ENCODE data around the gene GPC5.
"Not testable (repeated sequence)": the region's sequence is repeated elsewhere in the genome, so short reads cannot be mapped to it uniquely, and the experiment has no call there.

Gene GPC5

DNA sequence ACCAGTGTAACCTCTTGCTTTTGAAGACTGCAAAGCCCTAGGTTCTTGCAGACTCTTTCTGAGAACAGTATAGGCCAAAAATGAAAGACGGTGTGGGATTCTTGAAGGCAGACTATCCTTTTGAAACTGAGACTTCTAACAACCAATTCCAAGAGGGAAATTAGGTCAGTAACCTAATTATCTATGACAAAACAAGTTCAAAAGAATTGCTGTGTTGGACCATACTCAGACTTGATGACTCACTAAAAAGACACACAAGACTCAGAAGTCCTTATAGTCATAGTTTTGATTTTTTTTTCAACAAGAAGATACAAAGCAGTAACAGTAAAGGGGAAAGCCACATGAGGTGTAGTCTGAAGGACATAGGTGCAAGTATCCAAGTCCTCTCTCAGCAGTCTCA, 1204.1 kb downstream of the GPC5 start:
- no peak for DNase-seq

DNA sequence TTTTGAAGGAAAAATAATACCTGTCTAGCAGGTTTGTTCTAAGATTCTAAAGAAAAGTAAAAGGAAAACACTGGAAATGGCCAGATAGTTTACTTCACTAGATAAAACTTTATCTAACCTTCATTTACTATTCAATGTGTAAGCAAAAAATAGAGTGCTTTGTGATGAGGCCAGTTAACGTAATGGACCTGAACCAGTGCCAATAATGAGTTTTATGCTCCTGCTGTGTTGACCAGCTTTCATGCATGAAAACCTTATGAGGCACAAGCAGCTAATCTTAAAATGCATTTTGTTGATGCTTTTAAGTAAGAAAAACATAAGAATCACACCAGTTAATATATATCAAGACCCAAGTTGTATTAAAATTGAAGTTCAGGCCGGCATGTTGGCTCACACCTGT, 1211.0 kb downstream of the GPC5 start:
- no peak for DNase-seq

DNA sequence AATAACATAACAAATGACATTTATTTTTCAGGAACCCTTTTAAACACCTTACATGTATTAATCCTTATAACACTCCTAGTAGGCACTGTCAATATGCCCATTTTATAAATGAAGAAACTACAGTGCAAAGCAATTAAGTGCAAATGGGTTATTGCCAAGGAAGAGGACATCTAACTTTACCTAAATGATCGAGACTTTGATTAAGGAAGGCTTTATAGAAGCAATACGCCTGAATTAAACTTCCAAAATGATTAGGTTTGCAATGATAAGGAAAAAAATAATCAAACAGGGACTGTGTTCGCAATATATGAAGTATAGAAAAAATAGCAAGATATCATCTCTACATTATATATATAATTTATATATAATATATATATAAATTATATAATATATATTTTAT, 1214.5 kb downstream of the GPC5 start:
- DNase-seq, result no peak

DNA sequence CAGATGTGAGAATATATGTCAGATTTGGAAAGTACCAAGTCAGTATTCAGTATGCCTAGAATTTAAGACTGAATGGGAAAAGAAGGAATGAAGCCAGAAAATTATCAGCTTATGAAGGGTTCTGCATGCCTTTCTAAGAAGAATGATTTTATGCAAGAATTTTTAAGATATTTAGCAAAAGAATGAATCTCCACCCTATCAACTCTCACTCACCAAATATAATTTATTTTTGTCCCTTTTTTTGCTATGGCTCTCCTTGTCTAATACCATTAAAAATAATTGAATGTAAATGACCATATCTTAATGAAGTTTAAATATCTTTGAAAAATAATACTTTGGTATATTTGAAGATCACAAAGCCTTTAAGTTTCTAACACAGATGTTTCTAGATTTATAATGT, 1215.5 kb downstream of the GPC5 start:
- DNase-seq, result no peak

DNA sequence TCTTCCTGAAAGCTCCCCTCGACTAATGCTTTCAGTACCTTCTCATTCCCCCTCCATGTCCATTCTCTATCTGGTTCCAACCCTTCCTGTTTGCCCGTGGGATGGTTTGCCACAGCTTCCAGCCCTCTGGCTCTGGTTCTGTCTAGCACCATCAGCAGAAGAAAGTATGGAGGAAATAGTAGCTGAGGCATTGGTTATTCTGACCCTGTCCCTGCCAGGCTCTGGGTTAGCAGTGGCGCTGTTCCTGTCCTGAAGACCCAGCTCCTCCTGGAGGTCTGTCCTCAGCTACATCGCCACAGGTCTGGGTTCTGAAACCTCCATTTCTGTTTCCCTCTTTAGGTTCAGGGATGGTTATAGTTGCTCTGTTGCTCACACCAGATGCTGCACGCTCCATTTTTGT, 1223.6 kb downstream of the GPC5 start:
- DNase-seq, result no peak

DNA sequence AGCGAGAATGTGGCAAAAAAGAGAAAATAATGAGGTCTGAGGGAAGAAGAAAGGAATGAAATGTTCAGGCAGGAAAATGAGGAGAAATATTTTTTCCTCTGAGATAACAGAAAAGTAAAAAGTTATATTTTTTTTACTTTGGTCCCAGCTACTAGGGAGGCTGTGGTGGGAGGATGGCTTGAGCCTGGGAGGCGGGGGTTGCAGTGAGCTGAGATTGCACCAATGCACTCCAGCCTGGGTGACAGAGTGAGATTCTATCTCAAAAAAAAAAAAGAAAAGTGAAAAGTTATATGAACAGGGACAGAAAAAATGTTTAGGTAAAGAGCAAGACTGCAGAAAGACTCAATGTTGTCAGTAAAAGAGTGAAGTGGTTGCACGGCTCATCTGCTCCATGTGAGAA, 1224.5 kb downstream of the GPC5 start:
- DNase-seq, result no peak

DNA sequence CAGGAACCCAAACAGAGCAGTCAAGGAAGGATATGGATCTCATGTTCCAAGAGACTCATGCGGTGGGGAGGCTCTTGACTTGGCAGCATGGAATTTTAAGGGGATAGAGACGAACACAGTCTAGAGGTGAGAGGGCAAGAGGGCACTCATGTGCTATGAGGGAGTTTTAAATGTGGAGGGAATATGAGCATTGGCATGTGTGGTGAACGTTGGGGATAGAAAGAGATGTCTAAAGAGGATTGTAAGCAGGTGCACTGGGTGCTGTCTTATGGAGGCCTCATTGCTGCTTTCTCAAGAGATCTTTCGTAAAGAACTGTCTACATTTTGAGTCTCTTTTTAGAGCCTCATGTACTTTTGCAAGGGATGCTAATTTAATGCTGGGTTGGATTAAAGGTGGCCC, 1227.9 kb downstream of the GPC5 start:
- no peak for DNase-seq

DNA sequence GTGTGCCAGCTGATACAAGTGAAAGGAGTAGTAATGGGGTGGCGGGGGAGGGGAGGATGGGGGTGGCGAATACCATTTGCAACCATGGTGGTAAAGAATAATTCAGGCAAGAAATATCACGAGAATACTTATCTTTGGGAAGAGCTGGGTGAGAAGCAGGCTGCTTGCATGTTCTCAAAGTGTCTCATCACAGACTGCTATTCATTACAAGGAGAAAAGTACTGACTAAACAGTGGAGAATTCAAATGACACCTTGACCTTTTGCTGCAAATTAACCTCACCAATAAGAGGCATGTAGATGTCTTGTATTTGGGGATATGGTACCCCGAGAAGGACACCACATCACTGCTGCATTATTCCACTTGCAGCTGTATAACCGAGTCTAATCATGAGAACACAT, 1242.5 kb downstream of the GPC5 start:
- no peak for DNase-seq

DNA sequence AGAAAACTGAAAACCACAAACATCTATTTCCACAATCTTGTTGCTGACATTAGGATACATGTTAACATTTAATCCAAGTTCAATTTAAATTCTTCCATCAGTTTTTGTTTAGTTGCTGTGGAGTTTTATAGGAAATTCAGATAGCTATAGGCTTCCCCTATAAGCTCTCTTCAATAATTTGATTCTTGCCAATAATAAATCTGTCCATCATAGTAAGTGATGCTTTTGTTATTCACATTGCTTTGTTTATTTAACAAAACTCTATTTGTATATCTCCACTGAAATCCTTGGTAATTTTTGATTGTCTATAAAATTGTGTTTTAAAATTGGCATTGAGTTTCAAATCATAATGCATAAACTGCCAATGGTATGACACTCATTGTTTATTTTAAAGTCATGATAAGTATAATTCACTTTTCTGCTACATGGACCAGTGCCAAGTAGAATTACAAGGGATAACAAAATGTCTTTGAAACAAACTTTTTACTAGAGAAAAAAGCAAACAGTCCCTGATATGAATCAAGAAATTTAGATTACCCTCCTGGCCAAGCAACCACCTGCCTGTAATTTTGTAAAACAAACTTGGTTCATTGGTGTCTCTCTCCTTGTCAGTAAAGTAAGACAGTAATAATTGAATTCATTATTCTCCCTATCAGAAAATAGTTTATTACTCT, 1250.9 kb downstream of the GPC5 start:
- no peak for DNase-seq

DNA sequence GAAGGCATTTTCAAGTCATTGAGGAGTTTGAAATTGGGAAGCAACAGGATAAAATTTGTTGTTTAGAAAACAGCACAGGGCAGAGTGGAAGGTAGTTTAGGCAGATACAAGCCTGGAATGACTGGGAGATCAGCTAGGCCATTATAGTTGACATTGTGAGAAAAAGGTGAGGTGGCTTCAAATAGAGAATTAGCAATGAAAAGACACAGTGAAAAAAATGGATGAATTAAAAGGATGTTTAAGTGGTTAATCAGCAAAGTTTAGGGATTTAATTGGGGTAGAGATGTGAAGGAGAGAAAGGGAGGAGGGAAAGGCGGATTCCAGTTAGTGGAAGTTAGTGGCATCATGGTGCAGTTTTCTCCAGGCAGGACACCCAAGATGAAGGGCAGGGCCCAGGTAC, 1257.7 kb downstream of the GPC5 start:
- no peak for DNase-seq

DNA sequence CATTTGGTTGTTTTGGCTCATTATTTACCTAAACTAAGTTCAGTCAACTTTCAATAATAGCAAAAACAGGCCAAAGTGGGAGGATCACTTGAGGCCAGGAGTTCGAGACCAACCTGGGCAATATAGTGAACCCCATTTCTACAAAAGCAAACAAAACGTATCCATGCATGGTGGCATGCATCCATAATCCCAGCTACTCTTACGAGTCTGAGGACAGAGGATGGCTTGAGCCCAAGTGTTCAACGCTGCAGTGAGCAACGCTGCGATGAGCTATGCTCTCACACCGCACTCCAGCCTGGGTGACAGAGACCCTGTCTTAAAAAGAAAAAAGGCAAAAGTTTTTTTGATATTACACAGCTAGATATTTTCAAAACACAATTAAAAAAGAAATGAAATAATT, 1258.2 kb downstream of the GPC5 start:
- no peak for DNase-seq

DNA sequence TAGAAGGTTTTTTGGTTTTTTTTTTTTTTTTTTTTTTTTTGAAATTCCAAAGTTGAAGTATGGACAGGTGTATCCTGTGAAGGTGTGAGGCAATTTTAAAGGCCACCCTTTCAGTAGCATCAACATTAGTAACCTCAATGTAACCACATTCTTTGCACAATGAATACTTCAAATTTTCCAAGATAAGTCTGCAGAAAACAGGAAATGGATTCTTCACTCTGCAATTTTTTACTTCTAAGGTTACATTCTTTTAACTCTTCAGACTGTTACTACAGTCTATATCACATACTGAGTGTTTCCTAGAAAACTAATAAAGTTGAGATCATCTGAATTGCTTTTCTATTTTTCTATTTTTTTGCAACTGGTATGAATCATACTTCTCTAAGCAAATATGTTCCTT, 1259.1 kb downstream of the GPC5 start:
- no peak for DNase-seq

DNA sequence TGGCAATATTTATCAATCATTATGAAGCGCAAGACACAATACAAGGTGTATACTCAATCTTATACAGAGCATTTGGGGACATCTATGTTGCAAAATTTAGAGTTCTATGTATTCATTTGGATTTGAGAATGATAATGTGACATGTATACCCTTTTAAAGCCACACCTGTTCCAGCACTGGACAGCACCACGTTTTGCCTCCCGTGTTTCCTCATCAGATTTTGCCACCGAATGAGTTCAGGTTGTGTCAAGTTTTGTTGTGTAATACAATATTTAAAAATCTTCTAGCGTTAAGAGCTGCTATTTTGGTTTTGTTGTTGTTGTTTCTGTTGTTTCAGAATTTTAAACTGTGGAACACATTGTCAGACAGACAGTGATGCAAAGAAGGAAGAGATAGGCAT, 1259.9 kb downstream of the GPC5 start:
- no peak for DNase-seq

DNA sequence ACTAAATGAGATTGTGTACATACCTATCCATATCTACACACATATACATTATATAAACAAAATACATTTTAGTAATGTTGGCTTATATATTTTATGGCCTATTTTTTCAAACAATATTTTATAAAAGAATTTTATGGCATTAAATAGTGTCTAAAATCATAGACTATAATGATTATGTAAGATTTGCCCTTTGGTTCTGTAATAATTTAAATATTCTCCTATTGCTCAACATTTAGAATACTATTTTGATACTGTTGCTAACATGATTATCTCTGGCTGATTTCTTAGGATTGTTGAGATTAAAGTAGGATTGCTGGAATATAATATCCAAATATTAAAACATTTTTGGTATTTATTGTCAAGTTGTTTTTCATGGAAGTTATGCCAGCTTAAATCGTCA, 1263.0 kb downstream of the GPC5 start:
- DNase-seq, result no peak

DNA sequence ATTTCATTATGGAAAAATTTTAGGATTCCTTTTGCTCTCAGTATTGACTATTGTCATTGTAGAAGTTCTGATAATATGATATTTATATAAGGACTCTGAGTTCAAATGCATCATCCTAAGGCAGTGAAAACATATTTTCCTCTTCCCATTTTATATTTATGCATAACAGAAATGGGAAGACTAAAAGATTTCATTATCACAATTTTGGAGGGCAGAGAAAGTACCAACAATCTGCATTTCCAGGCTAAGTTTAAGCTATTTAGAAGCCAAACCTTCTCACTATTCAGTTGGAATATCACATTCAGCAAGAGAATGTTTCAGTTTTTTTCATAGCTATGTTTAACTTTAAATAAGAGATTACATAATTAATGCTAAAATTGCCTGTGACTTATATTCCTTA, 1269.7 kb downstream of the GPC5 start:
- no peak for DNase-seq

DNA sequence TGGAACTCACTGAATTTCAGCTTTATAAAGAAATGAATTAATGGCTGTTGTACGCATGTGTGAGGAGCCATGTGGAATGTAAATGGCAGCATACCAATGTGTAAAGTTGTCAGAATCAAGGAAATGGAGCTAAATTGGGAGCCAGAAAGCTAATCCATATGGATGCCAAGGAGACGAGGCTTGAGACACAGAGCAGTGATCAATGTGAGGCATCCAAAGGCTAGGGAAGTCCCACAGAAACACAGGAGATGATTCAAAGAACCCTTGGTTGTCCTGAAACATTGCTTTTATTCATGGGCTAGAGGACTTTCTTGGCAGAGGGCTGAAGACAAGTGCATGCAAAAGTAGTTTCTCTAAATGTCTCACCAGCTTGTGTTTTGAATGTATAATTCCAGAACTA, 1271.7 kb downstream of the GPC5 start:
- no peak for DNase-seq

DNA sequence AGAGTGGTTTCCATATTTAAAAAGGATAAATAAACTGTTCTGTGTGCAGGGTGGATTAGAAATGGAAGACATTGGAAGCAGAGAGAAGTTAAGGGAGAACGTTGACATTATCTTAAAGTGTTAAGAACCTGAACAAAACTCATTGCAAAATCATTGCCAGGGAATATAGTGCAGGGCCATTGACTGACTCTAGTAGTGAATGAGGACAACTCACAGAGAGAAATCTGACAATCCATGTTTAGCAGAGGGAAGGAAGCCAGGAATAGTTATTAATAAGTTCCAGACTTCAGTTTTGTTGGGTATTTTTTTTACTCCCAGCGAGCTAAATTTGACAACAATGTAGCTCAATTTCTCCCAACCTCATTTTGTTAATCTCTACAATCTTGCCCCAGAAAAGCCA, 1273.4 kb downstream of the GPC5 start:
- DNase-seq, result no peak

DNA sequence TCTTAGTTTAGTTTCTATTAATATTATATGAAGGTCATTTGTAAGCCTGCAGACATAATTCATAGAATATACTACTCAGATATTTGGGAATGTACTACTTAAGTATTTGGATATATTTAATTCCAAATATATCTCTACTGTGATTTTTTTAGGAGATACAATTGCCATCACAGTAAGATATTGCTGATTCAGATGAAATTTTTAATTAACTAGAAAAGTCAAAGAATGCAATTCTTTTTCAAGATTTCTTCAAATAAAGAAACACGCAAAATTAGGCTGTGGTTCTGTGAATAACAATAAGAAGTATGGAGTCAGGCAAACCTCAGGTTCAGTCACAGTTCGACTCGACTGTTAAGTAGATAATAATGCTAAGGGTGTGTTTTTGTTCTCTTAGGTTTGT, 1277.8 kb downstream of the GPC5 start:
- no peak for DNase-seq

DNA sequence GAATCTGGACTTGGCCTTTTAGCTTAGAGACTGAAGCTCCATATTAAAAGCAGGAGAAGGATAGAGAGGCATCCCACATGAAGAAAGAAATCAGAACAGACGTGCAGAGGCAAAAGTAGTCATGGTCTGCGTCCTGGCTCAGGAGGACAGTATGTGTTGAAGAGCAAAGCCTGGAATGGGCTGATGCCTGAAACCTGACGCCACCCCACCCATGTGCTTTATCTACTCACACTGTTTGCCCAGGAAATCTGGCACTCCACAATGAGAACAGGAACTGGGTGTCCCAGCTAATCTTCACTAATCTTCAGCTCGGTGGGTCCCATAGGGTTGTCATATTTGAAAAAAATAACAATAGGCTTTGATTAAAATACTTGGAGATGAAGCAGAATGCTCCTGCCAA, 1279.2 kb downstream of the GPC5 start:
- DNase-seq, result no peak

DNA sequence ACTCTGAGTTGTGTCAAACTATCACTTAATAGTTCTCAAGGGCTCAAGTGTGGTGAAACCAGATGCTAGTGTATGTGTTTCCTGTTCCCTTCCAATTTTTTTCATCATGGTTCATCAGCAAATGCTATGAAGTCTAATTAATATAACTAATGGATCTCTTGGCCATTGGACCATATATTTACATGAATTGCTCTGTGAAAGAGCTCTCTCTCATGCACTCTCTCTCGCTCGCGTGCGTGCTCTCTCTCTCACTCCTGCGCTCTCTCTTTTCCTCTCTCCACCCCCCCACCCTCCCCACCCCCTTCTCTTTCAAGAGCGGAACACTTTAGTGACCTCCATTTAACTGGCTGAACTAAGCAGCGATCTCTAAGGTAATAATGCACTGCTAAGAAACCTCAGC, 1281.2 kb downstream of the GPC5 start:
- no peak for DNase-seq

DNA sequence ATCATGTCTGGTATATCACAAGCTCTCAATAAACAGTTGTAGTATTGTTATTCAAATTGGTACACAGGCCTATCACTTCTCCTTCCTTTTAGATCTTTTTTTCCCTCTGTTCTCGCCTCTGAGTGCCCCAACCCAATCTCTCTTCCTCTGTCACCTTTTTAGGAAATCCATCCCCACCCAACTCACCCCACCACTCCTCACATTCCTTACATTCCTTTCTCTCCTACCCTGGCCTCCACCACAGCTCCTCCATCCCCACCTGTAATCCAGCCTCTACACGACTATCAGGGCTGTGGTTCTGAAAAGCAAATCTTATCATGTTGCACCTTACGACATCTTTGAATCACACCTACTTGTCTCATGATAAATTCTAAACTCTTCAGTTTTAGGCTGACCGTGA, 1282.8 kb downstream of the GPC5 start:
- no peak for DNase-seq

DNA sequence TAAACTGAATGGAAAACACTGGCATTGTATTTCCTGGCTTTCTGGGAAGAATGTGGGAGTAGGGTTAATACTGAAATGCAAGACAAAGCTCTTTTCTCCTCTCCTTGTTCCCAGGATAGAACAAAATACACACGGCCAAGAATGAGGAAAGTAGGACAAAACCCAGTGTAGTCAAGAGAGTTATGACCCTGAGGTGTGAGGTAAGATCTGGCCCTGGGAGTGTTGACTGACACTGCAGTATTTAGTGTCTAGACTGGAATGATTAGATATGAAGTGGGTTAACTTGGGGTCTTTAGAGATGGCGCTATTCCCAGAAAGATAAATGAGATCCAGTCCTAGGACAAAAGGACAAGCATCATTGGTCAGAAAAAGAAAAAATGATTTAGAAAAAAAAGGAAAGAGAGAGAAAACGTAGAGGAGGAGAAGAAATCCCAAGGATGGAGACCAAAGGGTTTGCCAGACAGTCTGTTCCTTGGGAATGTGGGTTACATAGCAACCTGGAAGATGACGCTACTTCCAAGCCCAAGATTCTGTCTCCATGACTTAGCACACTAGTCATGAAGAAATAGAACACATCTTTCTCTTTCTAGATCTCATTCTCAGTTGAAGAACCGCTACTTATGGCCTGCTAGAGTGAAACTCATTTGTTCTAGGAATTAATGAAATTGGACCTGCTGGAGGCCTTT, 1284.6 kb downstream of the GPC5 start:
- no peak for DNase-seq

DNA sequence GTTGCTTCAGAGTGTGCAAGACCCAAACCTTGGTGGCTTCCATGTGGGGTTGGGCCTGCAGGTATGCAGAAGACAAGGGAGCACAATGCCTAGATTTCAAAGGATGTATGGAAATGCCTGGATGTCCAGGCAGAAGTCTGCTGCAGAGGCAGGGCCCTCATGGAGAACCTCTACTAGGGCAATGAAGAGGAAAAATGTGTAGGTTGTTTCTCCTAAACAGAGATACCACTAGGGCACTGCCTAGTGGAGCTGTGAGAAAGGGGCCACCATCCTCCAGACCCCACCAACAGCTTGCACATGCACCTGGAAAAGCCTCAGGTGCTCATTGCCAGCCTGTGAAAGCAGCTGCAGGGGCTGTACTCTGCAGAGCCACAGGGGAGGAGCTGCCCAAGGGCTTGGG, 1295.6 kb downstream of the GPC5 start:
- no peak for DNase-seq

DNA sequence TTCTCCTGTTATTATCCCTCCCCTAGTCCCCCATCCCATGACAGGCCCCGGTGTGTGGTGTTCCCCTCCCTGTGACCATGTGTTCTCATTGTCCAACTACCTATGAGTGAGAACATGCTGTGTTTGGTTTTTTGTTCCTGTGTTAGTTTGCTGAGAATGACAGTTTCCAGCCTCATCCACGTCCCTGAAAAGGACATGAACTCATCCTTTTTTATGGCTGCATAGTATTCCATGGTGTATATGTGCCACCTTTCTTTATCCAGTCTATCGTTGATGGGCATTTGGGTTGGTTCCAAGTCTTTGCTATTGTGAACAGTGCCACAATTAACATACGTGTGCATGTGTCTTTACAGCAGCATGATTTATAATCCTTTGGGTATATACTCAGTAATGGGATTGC, 1297.4 kb downstream of the GPC5 start:
- not testable (repeated sequence) for DNase-seq

DNA sequence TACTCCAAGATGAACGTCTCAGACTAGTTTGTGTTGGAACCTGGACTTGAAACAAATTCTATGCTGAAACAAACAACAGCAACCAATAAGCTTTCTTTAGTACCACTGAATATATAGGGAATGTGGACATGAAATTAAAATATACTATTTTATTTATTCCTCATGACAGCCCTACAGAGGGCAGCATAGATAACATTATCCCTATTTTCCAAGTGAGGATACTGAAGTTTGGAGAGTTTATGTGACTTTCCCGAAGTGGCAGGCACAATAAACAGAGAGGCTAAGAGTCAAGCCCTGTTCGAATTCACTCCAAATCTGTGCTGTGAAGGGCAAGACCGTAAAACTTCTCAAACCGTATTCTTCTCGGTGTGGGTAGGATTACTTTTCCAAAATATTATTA, 1318.3 kb downstream of the GPC5 start:
- DNase-seq, result peak; percentile 12
